ENCODE results near the gene PAFAH2. TPM values are rescaled to one million over a fixed set of nuclear protein-coding genes. Genes with fewer than 3 reads are reported as not detected.
A peak's percentile ranks its signal among the peaks of the same experiment; 100 is the strongest.

The PAFAH2 gene
- total and polyA plus RNA-seq, 2 of the 13 experiments (the other 11 are each of a cell fraction or from before 2014, with no cell fraction given), result 6.9 to 9.4 TPM

- no peak for TF ChIP-seq SMYD3 (CRISPR knock-in tag; IDR thresholded peaks at IDR 0.05)
- TF ChIP-seq GRHL1 (CRISPR knock-in tag; conservative IDR thresholded peaks at IDR 0.05), result no peak
- TF ChIP-seq TOPORS (CRISPR knock-in tag; IDR thresholded peaks at IDR 0.05), result no peak
- TF ChIP-seq GATAD2A (CRISPR knock-in tag; IDR thresholded peaks at IDR 0.05), result no peak; the same call in 1 of the 2 replicates
- TF ChIP-seq ZFP62 (CRISPR knock-in tag; IDR thresholded peaks at IDR 0.05), result no peak
- no peak for TF ChIP-seq PBX3 (CRISPR knock-in tag; IDR thresholded peaks at IDR 0.05; ENCODE audit: borderline replicate concordance)
- TF ChIP-seq ZFP90 (CRISPR knock-in tag; IDR thresholded peaks at IDR 0.05; ENCODE audit: borderline replicate concordance), result no peak
- TF ChIP-seq ZBED4 (CRISPR knock-in tag; IDR thresholded peaks at IDR 0.05; ENCODE audit: borderline replicate concordance), result peak; percentile 37; the same call in 1 of the 2 replicates
- no peak for TF ChIP-seq BRD4 (CRISPR knock-in tag; IDR thresholded peaks at IDR 0.05)
- no peak for TF ChIP-seq ZBTB14 (CRISPR knock-in tag; IDR thresholded peaks at IDR 0.05)
- TF ChIP-seq ZFX (CRISPR knock-in tag; IDR thresholded peaks at IDR 0.05; ENCODE audit: low read depth), result peak; percentile 92
- TF ChIP-seq ZSCAN12 (CRISPR knock-in tag; IDR thresholded peaks at IDR 0.05), result no peak
- TF ChIP-seq ZBTB2 (CRISPR knock-in tag; IDR thresholded peaks at IDR 0.05; ENCODE audit: low read depth), result no peak
- TF ChIP-seq KLF6 (CRISPR knock-in tag; IDR thresholded peaks at IDR 0.05), result no peak
- no peak for TF ChIP-seq AHR (CRISPR knock-in tag; IDR thresholded peaks at IDR 0.05)
- no peak for TF ChIP-seq HCFC1 (IDR thresholded peaks at IDR 0.05; ENCODE audit: low read depth, low read length)
- no peak for TF ChIP-seq TEF (CRISPR knock-in tag; IDR thresholded peaks at IDR 0.05)
- no peak for TF ChIP-seq ZKSCAN1 (IDR thresholded peaks at IDR 0.05; ENCODE audit: low read length)
- no peak for TF ChIP-seq ZNF674 (CRISPR knock-in tag; IDR thresholded peaks at IDR 0.05; ENCODE audit: low read depth)
- no peak for TF ChIP-seq ZNF354B (CRISPR knock-in tag; IDR thresholded peaks at IDR 0.05)
Observed at GRCh38 chr1:26035203-26035958, 37.5 kb upstream of the PAFAH2 start (continued).
